Measurements from ENCODE around the gene ABCB8.

DNA sequence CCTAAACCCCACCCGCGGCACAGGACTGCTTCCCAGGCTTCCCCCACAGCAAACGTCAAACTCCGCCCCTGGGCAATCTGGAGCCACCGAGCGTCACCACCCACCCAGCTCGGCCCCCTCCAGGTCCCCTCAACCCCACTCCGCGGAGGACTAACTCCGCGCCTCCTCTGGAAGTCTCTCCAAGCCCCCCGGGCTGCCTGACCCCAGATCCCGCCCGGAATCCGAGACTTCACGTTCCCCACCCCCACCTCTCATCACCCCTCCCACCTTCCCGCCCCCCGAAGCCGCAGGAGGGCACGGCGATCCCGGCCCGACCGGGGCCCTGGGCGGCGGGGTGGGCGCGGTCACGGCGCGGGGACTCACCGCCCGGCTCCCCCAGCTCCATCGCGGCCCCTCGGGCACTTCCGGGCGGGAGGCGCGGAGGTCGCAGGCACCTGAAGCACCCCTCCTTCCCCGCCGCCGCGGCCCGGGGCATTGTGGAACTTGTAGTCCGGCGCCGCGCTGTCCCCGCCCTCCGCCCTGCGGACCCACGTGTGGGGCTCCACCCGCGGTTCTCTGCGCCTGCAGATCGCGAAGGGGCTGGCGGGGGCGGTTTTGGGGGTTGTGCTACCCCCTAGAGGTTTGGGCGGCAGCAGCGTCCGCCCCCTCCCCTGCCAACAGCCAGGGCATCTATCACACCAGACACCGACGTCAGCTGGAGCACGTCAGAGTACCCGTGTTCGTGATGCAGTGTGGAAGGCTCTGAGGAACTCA, 55.0 kb downstream of the ABCB8 start, which contains the start of gene TMUB1:
- peak; percentile 47 for TF ChIP-seq POLR2A (IDR thresholded peaks at IDR 0.05)
- TF ChIP-seq, protein P1, sequence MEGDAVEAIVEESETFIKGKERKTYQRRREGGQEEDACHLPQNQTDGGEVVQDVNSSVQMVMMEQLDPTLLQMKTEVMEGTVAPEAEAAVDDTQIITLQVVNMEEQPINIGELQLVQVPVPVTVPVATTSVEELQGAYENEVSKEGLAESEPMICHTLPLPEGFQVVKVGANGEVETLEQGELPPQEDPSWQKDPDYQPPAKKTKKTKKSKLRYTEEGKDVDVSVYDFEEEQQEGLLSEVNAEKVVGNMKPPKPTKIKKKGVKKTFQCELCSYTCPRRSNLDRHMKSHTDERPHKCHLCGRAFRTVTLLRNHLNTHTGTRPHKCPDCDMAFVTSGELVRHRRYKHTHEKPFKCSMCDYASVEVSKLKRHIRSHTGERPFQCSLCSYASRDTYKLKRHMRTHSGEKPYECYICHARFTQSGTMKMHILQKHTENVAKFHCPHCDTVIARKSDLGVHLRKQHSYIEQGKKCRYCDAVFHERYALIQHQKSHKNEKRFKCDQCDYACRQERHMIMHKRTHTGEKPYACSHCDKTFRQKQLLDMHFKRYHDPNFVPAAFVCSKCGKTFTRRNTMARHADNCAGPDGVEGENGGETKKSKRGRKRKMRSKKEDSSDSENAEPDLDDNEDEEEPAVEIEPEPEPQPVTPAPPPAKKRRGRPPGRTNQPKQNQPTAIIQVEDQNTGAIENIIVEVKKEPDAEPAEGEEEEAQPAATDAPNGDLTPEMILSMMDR (IDR thresholded peaks at IDR 0.05), result no peak
